Caco-2 (cell line): ENCODE data around the gene NSMF. TPM values are rescaled to one million over a fixed set of nuclear protein-coding genes. Genes with fewer than 3 reads are reported as not detected.

Experiments
- BruUV-seq: library from RNA; stranded (reverse); fragments of 400-500 nt; replicated peaks from 2 replicates; lab custom pipeline; 2021; lab: Mats Ljungman, UMichigan
- CTCF ChIA-PET: fragments of 300-600 bp; sonication (Branson Sonifier 250); formaldehyde crosslinking; loops from one replicate; lab custom pipeline; 2022; ENCODE audit warnings: antibody characterized with exemption; lab: Charles Lee
- POLR2A ChIA-PET: fragments of 300-600 bp; sonication (Branson Sonifier 250); formaldehyde crosslinking; loops from one replicate; lab custom pipeline; 2022; ENCODE audit warnings: antibody characterized with exemption; lab: Charles Lee
- DNase-seq, 2 experiments: peaks; one replicate each; pipeline versions ENCODE4 v3.0.0 to v3.0.0-alpha.2; 2020 to 2022
- H3K27me3 ChIP-seq: replicated peaks from 2 replicates; pipeline ENCODE4 v1.6.0; 2011; ENCODE audit warnings: low read length; ENCODE audit not compliant: control insufficient read depth, insufficient read depth
- H3K36me3 ChIP-seq: 2 replicates; pipeline ENCODE4 v1.5.1; 2011; ENCODE audit warnings: low read length; ENCODE audit not compliant: control insufficient read depth, insufficient read depth
- H3K4me1 ChIP-seq: fragments of 250-450 bp; sonication (Bioruptor Pico); 2 replicates; pipeline ENCODE4 v1.5.1; 2020; ENCODE audit warnings: mild to moderate bottlenecking
- H3K4me3 ChIP-seq: 2 replicates; pipeline ENCODE4 v1.5.1; 2011; ENCODE audit warnings: low read depth, mild to moderate bottlenecking, control low read depth, low read length
- H3K9me3 ChIP-seq: fragments of 250-450 bp; sonication (Bioruptor Pico); 2 replicates; pipeline ENCODE4 v1.5.1; 2020; ENCODE audit warnings: mild to moderate bottlenecking, moderate library complexity
- H3K27ac Mint-ChIP-seq: one replicate; pipeline ENCODE4 v1.8.0; 2022; ENCODE audit warnings: mixed read lengths; ENCODE audit not compliant: unreplicated experiment
- H3K27me3 Mint-ChIP-seq: one replicate; pipeline ENCODE4 v1.8.0; 2022; ENCODE audit warnings: mixed read lengths; ENCODE audit not compliant: insufficient read depth, unreplicated experiment
- H3K36me3 Mint-ChIP-seq: one replicate; pipeline ENCODE4 v1.8.0; 2022; ENCODE audit warnings: mild to moderate bottlenecking, mixed read lengths; ENCODE audit not compliant: insufficient read depth, unreplicated experiment
- H3K4me1 Mint-ChIP-seq: one replicate; pipeline ENCODE4 v1.8.0; 2022; ENCODE audit warnings: low read depth, mixed read lengths; ENCODE audit not compliant: unreplicated experiment
- H3K4me3 Mint-ChIP-seq: one replicate; pipeline ENCODE4 v1.8.0; 2022; ENCODE audit warnings: mild to moderate bottlenecking, moderate library complexity, mixed read lengths; ENCODE audit not compliant: unreplicated experiment
- H3K9me3 Mint-ChIP-seq: one replicate; pipeline ENCODE4 v1.8.0; 2022; ENCODE audit warnings: mixed read lengths; ENCODE audit not compliant: unreplicated experiment
- intact Hi-C: fragments of 100-400 bp; cut with micrococcal nuclease; formaldehyde crosslinking; loops from one replicate; pipeline ENCODE4 v1.10.0; 2022; ENCODE audit not compliant: unreplicated experiment
- total RNA-seq: library from RNA; stranded (reverse); gene quantifications from 2 replicates; pipeline ENCODE4 v1.2.3, GENCODE V29; 2022
- TF ChIP-seq, protein P1 (sequence below), 2 experiments: fragments of 200-600 bp in 1 of 2; IDR thresholded peaks; 1 replicate in 1 of 2; 2 replicates in 1 of 2; pipeline versions ENCODE4 v1.5.1 to v1.8.0; 2011 to 2022; ENCODE audit warnings: antibody characterized with exemption in 1 of 2, control low read depth in 1 of 2, inconsistent platforms in 1 of 2, low read depth in 1 of 2, low read length in 1 of 2, mild to moderate bottlenecking in 1 of 2, moderate library complexity in 1 of 2; ENCODE audit not compliant: insufficient read depth in 1 of 2, severe bottlenecking in 1 of 2, unreplicated experiment in 1 of 2

The NSMF gene
- total RNA-seq, 1 experiment from 2014 or later: 67.6 TPM

DNA sequence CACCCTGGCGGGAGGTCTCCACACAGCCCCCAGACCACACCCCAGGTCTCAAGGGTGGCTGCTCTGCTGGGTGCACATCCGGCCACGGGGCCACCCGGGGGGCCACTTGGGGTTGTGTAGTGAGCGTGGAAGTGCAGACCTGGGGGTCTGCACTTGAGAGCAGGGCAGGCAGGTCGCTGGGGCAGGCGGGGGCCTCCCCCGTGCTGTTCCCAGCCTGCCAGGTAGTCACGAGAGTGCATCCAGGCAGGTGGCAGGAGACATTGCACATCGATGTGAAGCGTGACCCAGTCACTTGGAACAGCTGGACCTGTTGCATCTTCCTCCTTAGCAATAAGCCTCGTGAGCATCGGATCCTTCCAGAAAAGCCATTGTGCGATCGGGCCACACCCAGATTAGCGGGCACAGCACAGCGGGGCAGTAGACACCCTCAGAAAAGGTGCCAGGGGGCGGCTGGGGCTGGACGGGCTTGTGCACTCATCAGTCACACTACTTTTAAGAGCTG, 13.2 kb downstream of the NSMF start:
- no TSS peak for BruUV-seq
- CTCF ChIA-PET: interaction anchor here (0.7 to 2.5 kb wide), 4 partner anchors 23 to 159 kb away, joined by 3 to 26 read pairs (median 9); partner anchors contain the start of genes EXD3 and NOXA1
- Mint-ChIP-seq H3K27ac (peak overlapping the region; percentile 19), H3K4me3 (peak overlapping the region; percentile 54), H3K9me3 (no peaks in the 10 kb centered on the region), H3K4me1 (peaks cover 14% of the 10 kb centered on the region), H3K36me3 (peaks cover 31% of the 10 kb centered on the region), H3K27me3 (no peaks in the 10 kb centered on the region)
- Histone ChIP-seq H3K36me3 (no peaks in the 10 kb centered on the region), H3K9me3 (no peaks in the 10 kb centered on the region), H3K4me3 (no peak overlapping the region), H3K27me3 (no peaks in the 10 kb centered on the region), H3K4me1 (peaks cover 13% of the 10 kb centered on the region)
- TF ChIP-seq, protein P1, sequence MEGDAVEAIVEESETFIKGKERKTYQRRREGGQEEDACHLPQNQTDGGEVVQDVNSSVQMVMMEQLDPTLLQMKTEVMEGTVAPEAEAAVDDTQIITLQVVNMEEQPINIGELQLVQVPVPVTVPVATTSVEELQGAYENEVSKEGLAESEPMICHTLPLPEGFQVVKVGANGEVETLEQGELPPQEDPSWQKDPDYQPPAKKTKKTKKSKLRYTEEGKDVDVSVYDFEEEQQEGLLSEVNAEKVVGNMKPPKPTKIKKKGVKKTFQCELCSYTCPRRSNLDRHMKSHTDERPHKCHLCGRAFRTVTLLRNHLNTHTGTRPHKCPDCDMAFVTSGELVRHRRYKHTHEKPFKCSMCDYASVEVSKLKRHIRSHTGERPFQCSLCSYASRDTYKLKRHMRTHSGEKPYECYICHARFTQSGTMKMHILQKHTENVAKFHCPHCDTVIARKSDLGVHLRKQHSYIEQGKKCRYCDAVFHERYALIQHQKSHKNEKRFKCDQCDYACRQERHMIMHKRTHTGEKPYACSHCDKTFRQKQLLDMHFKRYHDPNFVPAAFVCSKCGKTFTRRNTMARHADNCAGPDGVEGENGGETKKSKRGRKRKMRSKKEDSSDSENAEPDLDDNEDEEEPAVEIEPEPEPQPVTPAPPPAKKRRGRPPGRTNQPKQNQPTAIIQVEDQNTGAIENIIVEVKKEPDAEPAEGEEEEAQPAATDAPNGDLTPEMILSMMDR (IDR thresholded peaks at IDR 0.05; ENCODE audit: insufficient read depth in 1 of 2, low read depth in 1 of 2, low read length in 1 of 2, severe bottlenecking in 1 of 2, unreplicated experiment in 1 of 2): no peak
- POLR2A ChIA-PET: no interaction called here
- no peak for DNase-seq
- intact Hi-C loops: loop anchor here (1.0 to 10.0 kb wide), 4 partner anchors 18 to 159 kb away; partner anchors contain the start of genes EXD3, NOXA1 and ZMYND19

GRCh38 chr9:137445275-137445807, 13.8 kb downstream of the NSMF start:
- no TSS peak for BruUV-seq
- no peaks in the 10 kb centered on the region for H3K9me3 Mint-ChIP-seq

DNA sequence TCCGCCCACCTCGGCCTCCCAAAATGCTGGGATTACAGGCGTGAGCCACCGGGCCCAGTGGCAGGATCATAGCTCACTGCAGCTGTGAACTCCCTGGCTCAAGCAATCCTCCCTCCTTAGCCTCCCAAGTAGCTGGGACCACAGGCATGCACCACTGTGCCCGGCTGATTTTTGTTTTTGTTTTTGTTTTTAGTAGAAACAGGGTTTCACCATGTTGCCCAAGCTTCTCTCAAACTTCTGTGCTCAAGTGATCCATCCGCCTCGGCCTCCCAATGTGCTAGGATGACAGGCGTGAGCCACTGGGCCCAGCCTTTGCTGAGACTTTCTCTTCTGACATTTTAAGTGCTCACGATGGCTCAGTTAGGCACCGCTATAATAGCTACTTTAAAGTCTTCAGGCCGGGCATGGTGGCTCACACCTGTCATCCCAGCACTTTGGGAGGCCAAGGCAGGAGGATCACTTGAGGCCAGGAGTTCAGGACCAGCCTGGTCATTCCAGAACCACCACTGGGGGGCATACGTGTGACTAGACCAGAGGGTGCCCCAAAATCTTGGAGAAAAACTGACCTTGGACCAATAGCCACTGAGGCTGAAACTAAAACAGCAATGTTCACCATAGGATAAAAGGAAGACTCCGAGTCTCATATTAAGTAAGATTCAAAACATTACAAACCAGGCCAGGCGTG, 14.9 kb downstream of the NSMF start:
- no TSS peak for BruUV-seq
- ChIA-PET POLR2A (no interaction called here), CTCF (interaction anchor here (1.0 to 1.5 kb wide), 2 partner anchors 15 to 20 kb away, joined by 3 read pairs; partner anchors contain the start of gene NSMF)
- Histone ChIP-seq H3K27me3 (no peaks in the 10 kb centered on the region), H3K9me3 (no peaks in the 10 kb centered on the region), H3K4me3 (no peak overlapping the region), H3K4me1 (peaks cover 13% of the 10 kb centered on the region), H3K36me3 (no peaks in the 10 kb centered on the region)
- H3K4me1 Mint-ChIP-seq: peaks cover 14% of the 10 kb centered on the region
- H3K27ac Mint-ChIP-seq: peak overlapping the region; percentile 19
- no peak overlapping the region for H3K4me3 Mint-ChIP-seq
- TF ChIP-seq, protein P1 (IDR thresholded peaks at IDR 0.05; ENCODE audit: insufficient read depth in 1 of 2, low read depth in 1 of 2, low read length in 1 of 2, severe bottlenecking in 1 of 2, unreplicated experiment in 1 of 2): no peak
- DNase-seq: no peak
- intact Hi-C loops: loop anchor here (2.0 to 10.0 kb wide), 2 partner anchors 151 to 157 kb away; partner anchors contain the start of gene ZMYND19
- H3K36me3 Mint-ChIP-seq: peaks cover 21% of the 10 kb centered on the region
- no peaks in the 10 kb centered on the region for H3K9me3 Mint-ChIP-seq
- H3K27me3 Mint-ChIP-seq: no peaks in the 10 kb centered on the region

More at GRCh38 chr9:137445275-137445807, 13.8 kb downstream of the NSMF start:
- intact Hi-C loops: loop anchor here (1.0 to 10.0 kb wide), 4 partner anchors 17 to 159 kb away; partner anchors contain the start of genes EXD3, NOXA1 and ZMYND19
- H3K4me1 Mint-ChIP-seq: peaks cover 14% of the 10 kb centered on the region
- CTCF ChIA-PET: interaction anchor here (1.3 to 2.5 kb wide), 3 partner anchors 14 to 158 kb away, joined by 3 to 26 read pairs (median 14); partner anchors contain the start of genes EXD3, NOXA1 and NSMF
- no peaks in the 10 kb centered on the region for H3K9me3 ChIP-seq
- TF ChIP-seq, protein P1 (IDR thresholded peaks at IDR 0.05; ENCODE audit: insufficient read depth in 1 of 2, low read depth in 1 of 2, low read length in 1 of 2, severe bottlenecking in 1 of 2, unreplicated experiment in 1 of 2): peak; percentile 85 to 91
- H3K36me3 ChIP-seq: no peaks in the 10 kb centered on the region
- H3K27me3 ChIP-seq: no peaks in the 10 kb centered on the region
- H3K4me1 ChIP-seq: peaks cover 13% of the 10 kb centered on the region
- DNase-seq: peak; percentile 83 to 88
- H3K27me3 Mint-ChIP-seq: no peaks in the 10 kb centered on the region
- peak overlapping the region; percentile 54 for H3K4me3 Mint-ChIP-seq
- H3K4me3 ChIP-seq: no peak overlapping the region
- peaks cover 25% of the 10 kb centered on the region for H3K36me3 Mint-ChIP-seq
- POLR2A ChIA-PET: no interaction called here
- H3K27ac Mint-ChIP-seq: peak overlapping the region; percentile 19
